IPS-NIHi7 (cell line): Measurements from ENCODE around the gene KHNYN.

Experiments used
- DNase-seq: peaks from one replicate; pipeline ENCODE4 v3.0.0; 2012; ENCODE audit warnings: mixed read lengths; ENCODE audit errors: extremely low spot score

Gene KHNYN

DNA sequence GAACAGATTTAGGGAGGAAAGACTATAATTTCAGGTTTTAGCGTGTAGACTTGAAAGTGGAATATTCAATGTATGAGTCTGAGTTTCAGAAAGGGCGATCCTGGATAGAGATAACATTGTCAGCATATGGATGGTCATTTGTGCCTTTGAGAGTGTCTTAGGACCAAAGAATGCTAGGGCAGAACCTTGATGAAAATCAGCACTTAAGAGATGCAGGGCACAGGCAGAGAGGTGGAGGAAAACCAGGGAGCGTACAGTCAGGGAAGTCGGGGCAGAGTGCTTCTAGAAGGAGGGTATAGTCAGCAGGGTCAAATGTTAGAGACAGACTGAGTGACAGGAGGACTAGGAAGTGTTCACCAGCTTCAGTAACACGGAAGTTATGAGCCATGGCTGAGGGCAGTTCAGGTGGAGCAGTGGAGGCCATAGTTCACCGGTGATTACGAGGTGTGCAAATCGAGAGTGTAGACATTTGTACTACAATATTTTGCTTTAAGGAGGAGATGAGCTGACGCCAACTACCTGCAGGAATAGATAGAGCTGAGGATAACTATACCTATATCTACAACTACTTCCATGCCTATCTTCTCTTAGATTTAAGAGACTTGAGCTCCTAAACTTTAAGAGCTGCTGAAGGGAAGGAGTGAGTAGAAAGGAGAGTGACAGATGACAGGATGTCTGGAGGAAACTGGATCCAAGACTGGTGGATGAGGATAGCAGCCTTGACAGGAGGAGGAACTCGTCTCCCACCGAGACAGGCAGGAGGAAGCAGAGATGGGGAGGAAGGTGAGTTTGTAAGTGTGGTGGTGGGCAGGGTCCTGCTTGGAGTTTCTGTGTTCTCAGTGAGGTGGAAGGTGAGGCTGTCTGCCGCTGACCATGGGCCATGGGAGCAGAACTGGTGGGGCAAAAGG is 6.8 kb upstream of the KHNYN start:
- DNase-seq = no peak

DNA sequence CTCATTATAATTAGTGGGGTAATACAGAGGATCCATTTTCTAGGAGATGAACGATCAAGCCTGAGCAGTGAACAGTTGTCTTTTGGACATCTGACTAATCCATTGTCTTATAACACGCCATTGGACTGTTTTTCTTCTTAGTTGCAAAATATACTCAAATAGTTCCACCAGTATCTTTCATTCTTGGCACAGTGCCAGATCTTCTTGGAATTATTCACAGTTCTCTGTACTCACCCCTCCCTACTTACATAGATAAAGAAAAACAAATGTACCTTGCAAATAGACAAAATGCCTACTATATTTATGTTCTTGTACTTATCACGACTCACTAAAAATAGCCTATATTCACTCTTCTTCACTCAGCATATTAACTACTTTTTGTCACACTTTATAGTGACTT is 4.0 kb upstream of the KHNYN start:
- no peak for DNase-seq

DNA sequence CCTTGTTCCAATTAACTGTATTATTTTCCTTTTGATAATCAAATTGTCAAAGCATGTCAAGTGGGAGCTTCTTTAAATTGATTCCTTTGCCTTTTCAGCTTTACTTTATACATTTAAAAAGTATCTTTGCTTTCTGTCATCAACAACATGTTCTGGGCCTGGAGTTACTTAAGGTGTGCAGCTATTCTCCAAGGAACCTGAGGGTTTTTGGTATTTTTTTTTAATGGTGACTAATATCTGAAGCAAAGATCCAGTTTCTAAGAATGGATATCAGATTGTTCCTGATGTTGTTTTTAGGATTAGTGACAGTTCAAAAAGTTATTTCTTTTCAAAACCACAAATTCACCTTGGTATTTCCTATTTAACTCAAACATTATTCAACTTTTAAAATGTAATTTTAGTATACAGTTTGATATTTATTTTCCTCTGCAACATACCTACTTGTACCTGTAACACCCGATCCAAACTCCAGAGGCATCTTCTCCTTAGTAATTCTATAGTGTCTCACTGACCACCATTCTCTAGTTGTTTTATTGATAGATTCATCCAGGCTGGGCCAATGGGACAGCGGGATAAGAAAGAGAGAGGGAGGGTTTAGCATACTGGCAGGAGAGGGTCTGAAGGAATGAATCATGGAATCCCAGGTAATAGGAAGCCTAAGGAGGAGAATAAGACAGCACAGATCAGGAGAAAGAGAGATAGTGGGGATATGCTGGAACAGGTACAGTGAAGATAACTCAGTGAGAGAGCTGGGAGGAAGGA is 3.4 kb upstream of the KHNYN start:
- DNase-seq = peak; percentile 6

DNA sequence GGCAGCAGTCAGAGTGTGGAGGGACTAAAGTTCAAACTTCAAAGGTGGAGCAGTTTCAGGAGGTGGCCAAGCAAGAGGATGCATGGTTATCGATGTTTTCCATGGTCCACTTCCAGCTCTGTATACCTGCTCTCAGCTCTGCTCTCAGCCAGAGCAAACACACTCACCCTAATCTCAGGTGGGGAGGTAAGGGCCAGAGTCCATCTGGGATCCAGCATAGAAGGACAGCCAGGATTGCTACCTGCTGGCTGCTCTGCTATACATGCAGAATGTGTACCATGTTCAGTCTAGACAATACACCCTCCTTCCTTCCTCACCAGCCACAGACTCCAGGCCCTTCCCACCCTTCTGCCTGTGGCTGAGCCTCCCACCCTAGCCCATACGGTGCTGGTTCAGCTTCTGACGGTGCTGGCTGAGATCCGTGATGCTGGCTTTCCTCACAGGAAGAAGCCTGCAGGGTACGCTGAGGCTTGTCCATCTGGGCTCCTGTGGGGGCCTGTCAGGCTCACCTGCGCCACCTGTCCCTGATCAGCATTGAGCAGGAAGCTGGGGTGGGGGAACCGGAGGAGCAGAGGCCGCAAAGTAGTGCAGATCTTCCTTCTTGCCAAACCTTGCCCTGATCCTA is 2.7 kb upstream of the KHNYN start:
- DNase-seq = peak; percentile 62

- no peak for DNase-seq
Measured at GRCh38 chr14:24427537-24428508, 1.9 kb upstream of the KHNYN start.

DNA sequence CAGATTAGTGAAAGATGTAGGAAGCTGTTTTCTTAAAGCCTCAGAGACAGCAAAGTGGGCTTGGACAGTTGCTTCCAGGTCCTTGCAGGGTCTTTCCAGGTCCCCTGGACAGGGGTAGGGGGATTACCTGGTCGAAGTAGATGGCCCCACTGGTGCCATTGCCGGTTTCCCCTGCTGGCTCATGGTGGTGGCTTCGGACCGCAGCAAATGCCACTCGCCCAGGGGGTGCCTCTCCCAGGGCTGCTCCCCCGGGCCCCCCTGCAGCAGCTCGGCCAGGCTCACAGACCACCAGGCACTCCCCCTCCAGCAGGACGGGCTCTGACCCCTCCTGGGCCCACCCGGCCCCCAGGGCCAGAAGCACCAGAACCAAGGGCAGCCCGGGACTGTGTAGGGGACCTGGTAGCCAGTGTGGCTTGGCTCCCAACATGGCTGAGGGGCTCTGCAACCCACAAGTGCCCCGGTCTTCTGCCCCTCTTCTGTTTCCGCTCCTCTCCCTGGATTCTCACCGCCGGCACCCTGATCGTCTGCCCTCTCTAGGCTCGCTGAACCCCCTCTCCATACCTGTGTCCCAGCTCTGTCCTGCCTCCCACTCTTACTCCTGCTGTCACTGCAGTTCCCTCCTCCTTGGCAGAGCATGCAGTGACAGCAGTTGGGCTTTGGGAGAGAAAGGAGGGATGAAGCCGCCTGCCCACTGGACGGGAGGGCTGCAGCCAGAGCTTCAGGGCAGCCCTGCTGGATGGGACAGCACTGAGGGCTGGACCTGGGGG is 943 bp upstream of the KHNYN start:
- no peak for DNase-seq

DNA sequence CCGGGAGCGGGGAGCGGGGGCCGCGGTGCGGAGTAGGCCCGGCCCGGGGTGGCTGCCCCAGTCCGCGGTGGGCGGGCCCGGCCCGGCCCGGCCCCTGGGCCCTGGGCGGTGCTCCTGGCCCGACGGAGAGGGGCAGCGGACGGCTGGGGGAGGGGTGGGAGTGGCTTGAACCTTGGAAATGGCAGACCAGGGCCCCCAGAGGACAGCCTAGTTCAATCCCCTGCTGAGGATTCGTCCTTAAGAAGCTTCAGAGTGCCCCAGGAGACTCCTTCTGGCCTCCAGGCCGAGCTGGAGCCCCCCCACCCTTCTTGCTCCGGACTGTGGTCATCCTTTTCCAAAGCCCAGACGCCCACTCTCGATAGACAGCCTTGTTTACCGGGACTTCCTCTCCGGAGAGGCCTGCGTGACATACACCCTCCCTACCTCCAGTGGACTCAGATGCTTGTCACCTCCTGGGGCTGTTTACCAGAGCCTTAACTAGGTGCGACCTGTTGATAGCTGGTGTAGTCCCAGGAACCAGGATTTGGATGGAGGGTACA is 458 bp downstream of the KHNYN start:
- DNase-seq = peak; percentile 84

GRCh38 chr14:24430682-24431568 is 1.2 kb downstream of the KHNYN start:
- no peak for DNase-seq

DNA sequence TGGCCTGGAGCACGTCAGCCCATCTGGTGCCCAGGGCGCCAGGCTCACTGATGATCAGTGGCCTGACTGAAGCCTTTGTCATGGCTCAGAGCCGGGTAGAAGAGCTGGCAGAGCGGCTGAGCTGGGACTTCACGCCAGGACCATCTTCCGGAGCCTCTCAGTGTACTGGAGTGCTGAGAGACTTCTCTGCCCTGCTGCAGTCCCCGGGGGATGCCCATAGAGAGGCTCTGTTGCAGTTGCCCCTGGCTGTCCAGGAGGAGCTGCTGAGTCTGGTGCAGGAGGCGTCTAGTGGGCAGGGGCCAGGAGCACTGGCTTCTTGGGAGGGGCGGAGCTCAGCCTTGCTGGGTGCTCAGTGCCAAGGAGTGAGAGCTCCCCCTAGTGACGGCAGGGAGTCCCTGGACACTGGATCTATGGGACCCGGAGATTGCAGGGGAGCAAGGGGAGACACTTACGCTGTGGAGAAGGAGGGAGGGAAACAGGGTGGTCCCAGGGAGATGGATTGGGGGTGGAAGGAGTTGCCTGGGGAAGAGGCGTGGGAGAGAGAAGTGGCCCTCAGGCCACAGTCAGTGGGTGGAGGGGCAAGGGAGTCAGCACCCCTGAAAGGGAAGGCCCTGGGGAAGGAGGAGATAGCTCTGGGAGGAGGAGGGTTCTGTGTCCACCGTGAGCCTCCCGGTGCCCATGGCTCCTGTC is 2.0 kb downstream of the KHNYN start:
- DNase-seq = peak; percentile 93

DNA sequence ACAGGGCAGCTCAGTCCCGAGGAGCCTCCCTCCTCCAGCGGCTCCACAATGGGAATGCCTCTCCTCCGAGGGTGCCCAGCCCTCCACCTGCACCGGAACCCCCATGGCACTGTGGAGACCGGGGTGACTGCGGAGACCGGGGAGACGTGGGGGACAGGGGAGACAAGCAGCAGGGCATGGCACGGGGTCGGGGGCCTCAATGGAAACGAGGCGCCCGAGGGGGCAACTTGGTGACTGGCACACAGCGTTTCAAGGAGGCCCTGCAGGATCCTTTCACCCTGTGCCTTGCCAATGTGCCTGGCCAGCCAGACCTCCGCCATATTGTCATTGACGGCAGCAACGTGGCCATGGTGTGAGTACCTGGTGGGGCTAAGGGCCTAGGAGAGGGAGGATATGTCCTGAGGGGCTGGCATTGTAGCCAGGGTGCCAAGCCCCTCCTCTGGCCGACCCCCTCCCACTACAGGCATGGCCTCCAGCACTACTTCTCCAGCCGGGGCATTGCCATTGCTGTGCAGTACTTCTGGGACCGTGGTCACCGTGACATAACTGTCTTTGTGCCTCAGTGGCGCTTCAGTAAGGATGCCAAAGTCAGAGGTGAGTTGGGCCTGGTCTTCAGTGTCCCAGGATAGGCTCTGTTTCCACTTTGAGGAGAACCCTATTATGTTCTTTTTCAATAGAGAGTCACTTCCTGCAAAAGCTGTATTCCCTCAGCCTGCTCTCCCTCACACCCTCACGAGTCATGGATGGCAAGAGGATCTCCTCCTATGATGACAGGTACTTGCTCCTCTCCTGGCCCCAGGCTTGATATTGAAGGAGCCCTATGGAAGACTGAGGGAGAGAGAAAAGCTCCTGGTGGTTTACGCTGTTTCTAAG is 2.7 kb downstream of the KHNYN start:
- no peak for DNase-seq

- no peak for DNase-seq
Measured at GRCh38 chr14:24434036-24434435, 4.3 kb downstream of the KHNYN start.

- no peak for DNase-seq
Measured at GRCh38 chr14:24434676-24435075, 4.9 kb downstream of the KHNYN start.

DNA sequence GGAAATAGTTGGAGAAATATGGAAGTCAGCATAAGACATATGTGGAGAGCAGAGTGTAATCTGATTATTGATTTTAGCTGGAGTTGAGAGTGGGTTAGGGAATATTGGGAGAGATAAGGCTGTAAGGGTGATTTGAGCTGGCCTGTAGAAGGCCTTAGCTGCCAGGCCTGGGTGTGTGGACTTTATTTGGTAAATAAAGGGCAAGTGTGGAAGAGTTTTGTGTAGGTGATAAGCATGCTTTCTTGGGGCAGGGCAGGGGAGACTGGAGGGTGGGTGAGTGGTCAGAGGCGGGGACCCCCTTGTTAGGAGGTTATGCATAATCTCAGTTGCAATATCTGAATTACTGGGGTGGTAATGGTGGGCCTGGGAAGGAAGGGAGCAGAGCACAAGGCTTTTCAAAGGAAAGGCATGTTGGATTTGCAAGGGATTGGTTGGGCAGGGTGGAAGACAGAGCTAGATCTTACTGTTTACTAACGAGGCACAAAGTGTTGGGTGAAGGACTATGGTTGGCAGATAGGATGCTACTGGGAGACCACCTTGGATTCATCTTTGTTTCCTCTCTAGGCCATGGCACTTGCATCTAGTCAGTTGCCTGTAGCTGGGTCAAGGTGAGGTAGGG is 5.5 kb downstream of the KHNYN start:
- DNase-seq = no peak

- no peak for DNase-seq
Measured at GRCh38 chr14:24435998-24436354, 6.2 kb downstream of the KHNYN start.

DNA sequence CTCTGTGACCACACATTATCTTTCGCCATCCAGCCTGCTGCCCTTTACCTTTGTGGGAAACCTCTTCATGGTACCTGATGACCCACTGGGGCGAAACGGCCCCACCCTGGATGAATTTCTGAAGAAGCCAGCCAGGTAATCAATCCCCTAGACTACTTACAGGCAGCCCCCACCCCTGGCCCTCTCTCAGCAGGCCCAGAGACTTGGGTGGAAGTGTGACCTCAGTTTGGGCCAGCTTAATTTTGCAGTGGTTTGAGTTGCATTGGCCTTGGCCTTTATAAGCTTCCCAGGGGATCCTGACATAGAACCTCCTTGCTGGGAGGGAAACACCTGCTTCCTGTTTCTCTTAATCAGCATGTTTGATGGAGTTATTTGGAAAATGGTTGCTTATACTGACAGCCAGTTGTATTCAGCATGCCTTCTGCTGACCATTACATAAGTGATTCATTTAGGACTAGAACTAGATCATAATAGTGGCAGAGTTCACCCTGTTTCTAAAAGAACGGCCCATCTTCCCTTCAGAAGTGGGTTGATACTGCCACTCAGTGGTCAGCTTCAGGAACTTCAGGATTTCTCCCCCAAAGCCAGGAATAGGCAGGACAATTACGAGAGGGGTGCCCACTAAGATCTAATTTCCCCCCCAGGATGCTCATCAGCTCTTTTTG is 6.7 kb downstream of the KHNYN start:
- peak; percentile 69 for DNase-seq

GRCh38 chr14:24437020-24437735 is 7.4 kb downstream of the KHNYN start:
- no peak for DNase-seq
